PC-3 (cell line): ENCODE measurements around the gene CACNA1A. TPM values are rescaled to one million over a fixed set of nuclear protein-coding genes. Genes with fewer than 3 reads are reported as not detected.

ENCODE experiments used
- ATAC-seq: fragments of 200-7000 bp; cut with Tn5 transposase; 2 replicates; pipeline ENCODE4 v1.9.1; 2020; ENCODE audit warnings: mild to moderate bottlenecking, moderate library complexity
- BruUV-seq: library from RNA; stranded (reverse); fragments of 400-500 nt; replicated peaks from 2 replicates; lab custom pipeline; 2021; lab: Mats Ljungman, UMichigan
- CTCF ChIA-PET: fragments of 300-600 bp; sonication (Branson Sonifier 250); formaldehyde crosslinking; loops from one replicate; lab custom pipeline; 2022; ENCODE audit warnings: antibody characterized with exemption; lab: Charles Lee
- POLR2A ChIA-PET: fragments of 300-600 bp; sonication (Branson Sonifier 250); formaldehyde crosslinking; loops from one replicate; lab custom pipeline; 2022; ENCODE audit warnings: antibody characterized with exemption; ENCODE audit not compliant: unreplicated experiment; lab: Charles Lee
- DNase-seq: peaks from one replicate; pipeline ENCODE4 v3.0.0-alpha.2; 2015
- H2AFZ ChIP-seq: fragments of 300-600 bp; sonication (generic); 2 replicates; pipeline ENCODE4 v1.6.0; 2016; ENCODE audit warnings: antibody characterized with exemption, low read length
- H3F3A ChIP-seq: fragments of 300-600 bp; sonication (generic); one replicate; pipeline ENCODE4 v1.6.0; 2017; ENCODE audit warnings: antibody characterized with exemption, low read length, control low read depth, mild to moderate bottlenecking; ENCODE audit not compliant: unreplicated experiment
- H3K27ac ChIP-seq: fragments of 300-600 bp; sonication (generic); 2 replicates; pipeline ENCODE4 v1.5.1; 2016; ENCODE audit warnings: mild to moderate bottlenecking, low read length
- H3K27me3 ChIP-seq: fragments of 300-600 bp; sonication (generic); 2 replicates; pipeline ENCODE4 v1.6.1; 2016; ENCODE audit warnings: low read length, mixed read lengths
- H3K36me3 ChIP-seq: fragments of 300-600 bp; sonication (generic); 2 replicates; pipeline ENCODE4 v1.6.1; 2016; ENCODE audit warnings: low read depth, mixed run types, low read length, mixed read lengths
- H3K4me1 ChIP-seq: fragments of 300-600 bp; sonication (generic); 2 replicates; pipeline ENCODE4 v1.5.1; 2016; ENCODE audit warnings: low read length; ENCODE audit not compliant: insufficient read depth
- H3K4me2 ChIP-seq: fragments of 300-600 bp; sonication (generic); 2 replicates; pipeline ENCODE4 v1.6.0; 2016; ENCODE audit warnings: low read length
- H3K4me3 ChIP-seq: fragments of 300-600 bp; sonication (generic); 2 replicates; pipeline ENCODE4 v1.5.1; 2016; ENCODE audit warnings: mild to moderate bottlenecking, low read length, mixed read lengths
- H3K79me2 ChIP-seq: fragments of 300-600 bp; sonication (generic); 2 replicates; pipeline ENCODE4 v1.6.1; 2017; ENCODE audit warnings: low read length, mixed read lengths
- H3K9ac ChIP-seq: fragments of 300-600 bp; sonication (generic); 2 replicates; pipeline ENCODE4 v1.6.0; 2016; ENCODE audit warnings: mild to moderate bottlenecking, low read length
- H3K9me2 ChIP-seq: fragments of 300-600 bp; sonication (generic); replicated peaks from 2 replicates; pipeline ENCODE4 v1.6.1; 2016; ENCODE audit warnings: mixed run types, low read length, mixed read lengths
- H3K9me3 ChIP-seq: fragments of 300-600 bp; sonication (generic); 2 replicates; pipeline ENCODE4 v1.6.1; 2016; ENCODE audit warnings: low read length, mixed read lengths
- H4K20me1 ChIP-seq: fragments of 300-600 bp; sonication (generic); 2 replicates; pipeline ENCODE4 v1.6.1; 2016; ENCODE audit warnings: low read length, mixed read lengths
- CTCF ChIP-seq: fragments of 300-600 bp; sonication (generic); conservative IDR thresholded peaks from 2 replicates; pipeline ENCODE4 v1.5.1; 2017; ENCODE audit warnings: antibody characterized with exemption, low read depth, mild to moderate bottlenecking, low read length
- EZH2 ChIP-seq: fragments of 300-600 bp; sonication (generic); IDR thresholded peaks from one replicate; pipeline ENCODE4 v1.6.1; 2017; ENCODE audit warnings: antibody characterized with exemption, mild to moderate bottlenecking, low read length; ENCODE audit not compliant: unreplicated experiment
- EZH2phosphoT487 ChIP-seq: fragments of 300-600 bp; sonication (generic); IDR thresholded peaks from 2 replicates; pipeline ENCODE4 v1.6.1; 2018; ENCODE audit warnings: mild to moderate bottlenecking, antibody characterized with exemption, low read length, borderline replicate concordance
- intact Hi-C: fragments of 100-400 bp; cut with micrococcal nuclease; formaldehyde crosslinking; loops from 2 replicates; pipeline ENCODE4 v1.9.0; 2023
- total RNA-seq: library from RNA; depleted of rRNA; stranded (reverse); fragments of >200 nt; gene quantifications from 2 replicates; pipeline ENCODE4 v1.2.3, GENCODE V29; 2014

Gene CACNA1A
- total RNA-seq, 1 experiment from 2014 or later, result 0.62 TPM

- intact Hi-C loops, result no loop called here
- ATAC-seq (no peak), DNase-seq (no peak)
- H3K4me2 ChIP-seq, result no peak overlapping the region
- no peaks in the 10 kb centered on the region for H3K4me1 ChIP-seq
- no peak overlapping the region for H3K9ac ChIP-seq
- no peak overlapping the region for H2AFZ ChIP-seq
- no peaks in the 10 kb centered on the region for H3K36me3 ChIP-seq
- no peaks in the 10 kb centered on the region for H3K79me2 ChIP-seq
- ChIA-PET POLR2A (no interaction called here), CTCF (no interaction called here)
- no peaks in the 10 kb centered on the region for H3K9me2 ChIP-seq
- no TSS peak for BruUV-seq
- H3K9me3 ChIP-seq, result no peaks in the 10 kb centered on the region
- H3K27me3 ChIP-seq, result peaks cover 55% of the 10 kb centered on the region
- TF ChIP-seq EZH2phosphoT487 (no peak), CTCF (no peak), EZH2 (no peak)
- H3F3A ChIP-seq, result no peaks in the 10 kb centered on the region
- H4K20me1 ChIP-seq, result no peaks in the 10 kb centered on the region
- no peak overlapping the region for H3K4me3 ChIP-seq
- no peak overlapping the region for H3K27ac ChIP-seq
Measured at GRCh38 chr19:13303381-13304129, 202.7 kb downstream of the CACNA1A start.

- no peaks in the 10 kb centered on the region for H3K9me2 ChIP-seq
- peaks cover 52% of the 10 kb centered on the region for H3K27me3 ChIP-seq
- H3K4me3 ChIP-seq, result no peak overlapping the region
- no peaks in the 10 kb centered on the region for H3K9me3 ChIP-seq
- no peaks in the 10 kb centered on the region for H4K20me1 ChIP-seq
- TF ChIP-seq EZH2phosphoT487, result no peak
- TF ChIP-seq EZH2, result no peak
- no peak for TF ChIP-seq CTCF
- H3F3A ChIP-seq, result no peaks in the 10 kb centered on the region
- H3K4me1 ChIP-seq, result no peaks in the 10 kb centered on the region
- intact Hi-C loops, result no loop called here
- ChIA-PET CTCF (no interaction called here), POLR2A (interaction anchor here (0.5 kb wide), 1 partner anchor 11 kb away, joined by 10 read pairs; no protein-coding TSS in a partner anchor)
- no peak overlapping the region for H3K27ac ChIP-seq
- BruUV-seq, result no TSS peak
- H3K9ac ChIP-seq, result no peak overlapping the region
- ATAC-seq, result peak; percentile 76
- no peak overlapping the region for H3K4me2 ChIP-seq
- no peaks in the 10 kb centered on the region for H3K36me3 ChIP-seq
- H3K79me2 ChIP-seq, result no peaks in the 10 kb centered on the region
- peak overlapping the region; percentile 30; the same call in 1 of the 2 replicates for H2AFZ ChIP-seq
- DNase-seq, result peak; percentile 25
Measured at GRCh38 chr19:13302526-13303270, 203.6 kb downstream of the CACNA1A start.
